A549 (cell line): ENCODE results near the gene RBPJ. TPM values are rescaled to one million over a fixed set of nuclear protein-coding genes. Genes with fewer than 3 reads are reported as not detected.

Experiments
- ATAC-seq, 2 experiments: fragments of 200-7000 bp in 1 of 2; fragments of >200 bp in 1 of 2; cut with Nextera tagmentation in 1 of 2; cut with Tn5 transposase in 1 of 2; 3 replicates each; pipeline versions ENCODE4 v1.8.0 to v1.9.1; 2018 to 2020; ENCODE audit warnings: mild to moderate bottlenecking in 1 of 2, moderate library complexity in 1 of 2
- CTCF ChIA-PET: fragments of 300-600 bp; sonication (Branson Sonifier 250); formaldehyde crosslinking; extraction: SDS; loops from one replicate; lab custom pipeline; 2021; ENCODE audit warnings: antibody characterized with exemption, inconsistent platforms; lab: Yijun Ruan, JAX
- POLR2A ChIA-PET: fragments of 350-600 bp; formaldehyde crosslinking; extraction: SDS; loops from one replicate; lab custom pipeline; 2021; ENCODE audit warnings: antibody characterized with exemption, inconsistent platforms; lab: Yijun Ruan, JAX
- DNase-seq, 2 experiments: peaks; one replicate each; pipeline versions ENCODE4 v3.0.0 to v3.0.0-alpha.2; 2011 to 2016; ENCODE audit warnings: low read depth in 1 of 2, low spot score in 1 of 2
- FAIRE-seq: peaks from 2 replicates; lab custom pipeline; 2011; peaks lifted over from hg19 to GRCh38; lab: Jason Lieb, UNC
- H3K27ac ChIP-seq, 2 experiments: fragments of >200 bp; sonication (Bioruptor Twin); formaldehyde crosslinking; 3 replicates each; pipeline ENCODE4 v1.5.1; 2016 to 2017
- H3K4me1 ChIP-seq: fragments of >200 bp; sonication (Bioruptor Twin); formaldehyde crosslinking; 3 replicates; pipeline ENCODE4 v1.6.1; 2016
- H3K4me2 ChIP-seq: fragments of >200 bp; sonication (Bioruptor Twin); formaldehyde crosslinking; 3 replicates; pipeline ENCODE4 v1.6.1; 2016
- H3K4me3 ChIP-seq: fragments of >200 bp; sonication (Bioruptor Twin); formaldehyde crosslinking; 3 replicates; pipeline ENCODE4 v1.5.1; 2016
- H3K9me3 ChIP-seq: fragments of >200 bp; sonication (Bioruptor Twin); formaldehyde crosslinking; 3 replicates; pipeline ENCODE4 v1.6.1; 2016
- BCL3 ChIP-seq: fragments of >200 bp; sonication (Bioruptor Twin); formaldehyde crosslinking; IDR thresholded peaks from 3 replicates; pipeline ENCODE4 v1.6.1; 2016
- CBX8 ChIP-seq: fragments of 200-600 bp; sonication (generic); IDR thresholded peaks from 2 replicates; pipeline ENCODE4 v1.6.1; 2016
- CTCF ChIP-seq: fragments of >200 bp; sonication (Bioruptor Twin); formaldehyde crosslinking; IDR thresholded peaks from 3 replicates; pipeline ENCODE4 v1.5.1; 2016
- ELK1 ChIP-seq: fragments of 150-350 bp; IDR thresholded peaks from 2 replicates; pipeline ENCODE4 v1.6.1; 2014; ENCODE audit warnings: low read depth, mild to moderate bottlenecking, low read length
- ESRRA ChIP-seq: fragments of 150-350 bp; IDR thresholded peaks from 2 replicates; pipeline ENCODE4 v1.6.1; 2014; ENCODE audit warnings: mild to moderate bottlenecking, low read length, borderline replicate concordance
- HES2 ChIP-seq: fragments of >200 bp; sonication (Bioruptor Twin); formaldehyde crosslinking; IDR thresholded peaks from 2 replicates; pipeline ENCODE4 v1.6.1; 2016
- JUN ChIP-seq, 2 experiments: fragments of >200 bp; sonication (Bioruptor Twin); formaldehyde crosslinking; IDR thresholded peaks; 2 replicates in 1 of 2; 3 replicates in 1 of 2; pipeline ENCODE4 v1.6.1; 2016 to 2017
- JUNB ChIP-seq: fragments of >200 bp; sonication (Bioruptor Twin); formaldehyde crosslinking; IDR thresholded peaks from 2 replicates; pipeline ENCODE4 v1.6.1; 2016
- KDM5A ChIP-seq: fragments of 200-600 bp; sonication (generic); IDR thresholded peaks from 2 replicates; pipeline ENCODE4 v1.6.1; 2016; ENCODE audit warnings: antibody characterized with exemption, mild to moderate bottlenecking
- MYC ChIP-seq: IDR thresholded peaks from 2 replicates; pipeline ENCODE4 v1.6.1; 2012; ENCODE audit warnings: mild to moderate bottlenecking, inconsistent platforms, low read length, improper control_type of control experiment, borderline replicate concordance
- NFE2L2 ChIP-seq: fragments of 150-350 bp; conservative IDR thresholded peaks from 2 replicates; pipeline ENCODE4 v1.6.1; 2014; ENCODE audit warnings: low read length
- RAD21 ChIP-seq, 2 experiments: fragments of >200 bp in 1 of 2; sonication (Bioruptor Twin) in 1 of 2; formaldehyde crosslinking in 1 of 2; IDR thresholded peaks in 1 of 2; conservative IDR thresholded peaks in 1 of 2; 2 replicates in 1 of 2; 3 replicates in 1 of 2; pipeline ENCODE4 v1.6.1; 2012 to 2018; ENCODE audit warnings: inconsistent platforms in 1 of 2
- REST ChIP-seq: fragments of 200-600 bp; sonication (generic); IDR thresholded peaks from 2 replicates; pipeline ENCODE4 v1.6.1; 2016; ENCODE audit warnings: antibody characterized with exemption, mild to moderate bottlenecking, moderate library complexity
- RFX5 ChIP-seq: fragments of 450-650 bp; IDR thresholded peaks from 2 replicates; pipeline ENCODE4 v1.7.1; 2014; ENCODE audit warnings: antibody characterized with exemption, mild to moderate bottlenecking, moderate library complexity
- ZFP36 ChIP-seq: fragments of 450-650 bp; IDR thresholded peaks from 2 replicates; pipeline ENCODE4 v1.6.1; 2014; ENCODE audit warnings: borderline replicate concordance; ENCODE audit not compliant: partially characterized antibody
- ZSCAN20 ChIP-seq: fragments of 250-450 bp; sonication (Bioruptor Pico); IDR thresholded peaks from 2 replicates; pipeline ENCODE4 v1.8.0; 2022; ENCODE audit warnings: mild to moderate bottlenecking, moderate library complexity
- whole genome bisulfite sequencing: methylation state at CpG from one replicate; pipeline ENCODE4 v1.1.6; 2017; ENCODE audit errors: missing lambda C conversion rate; 5-methylcytosine and 5-hydroxymethylcytosine counted together
- polyA plus RNA-seq, 4 experiments: library from polyadenylated mRNA; depleted of rRNA in 3 of 4; stranded (reverse); fragments of >200 nt; fragmentation: RNase III in 1 of 4; extraction: RNeasy Plus Mini Kit Qiagen cat#74134 plus additional on column Dnase treatment in 1 of 4; gene quantifications; 2 replicates in 3 of 4; 3 replicates in 1 of 4; pipeline ENCODE4 v1.2.3, GENCODE V29; 2011 to 2017

RBPJ gene
- polyA plus RNA-seq, 2 of the 4 experiments (the other 2 are of a cell fraction), result 16.5 to 37.1 TPM

- TF ChIP-seq BCL3, result no peak
- no peak for TF ChIP-seq CBX8
- TF ChIP-seq RFX5, result no peak
- TF ChIP-seq KDM5A, result no peak
- no peak for TF ChIP-seq JUN (IDR thresholded peaks at IDR 0.05)
- no peak for TF ChIP-seq ELK1
- no peak for TF ChIP-seq ZSCAN20 (CRISPR knock-in tag)
- no peak for TF ChIP-seq RAD21 (conservative IDR thresholded peaks at IDR 0.05 in 1 of 2, IDR thresholded peaks at IDR 0.05 in 1 of 2)
- no peak for TF ChIP-seq ESRRA
- no peak for TF ChIP-seq CTCF
- TF ChIP-seq REST, result no peak
- TF ChIP-seq ZFP36, result no peak
- TF ChIP-seq NFE2L2, result no peak
- TF ChIP-seq MYC, result no peak
- no peak for TF ChIP-seq JUNB
- no peak for TF ChIP-seq HES2
- TF ChIP-seq, all 56 proteins: peak for 0
- no peak for FAIRE-seq
Measured at GRCh38 chr4:26300314-26301307, 20.2 kb upstream of the RBPJ start.

More at GRCh38 chr4:26300314-26301307, 20.2 kb upstream of the RBPJ start:
- no peaks in the 10 kb centered on the region for H3K4me1 ChIP-seq
- no peak overlapping the region for H3K27ac ChIP-seq
- ATAC-seq (no peak), DNase-seq (no peak)
- ChIA-PET POLR2A (no interaction called here), CTCF (no interaction called here)
- H3K4me3 ChIP-seq, result no peak overlapping the region
- no peaks in the 10 kb centered on the region for H3K9me3 ChIP-seq
- 61% methylated on average over 8 of the region's 8 CpGs for WGBS
- no peak overlapping the region for H3K4me2 ChIP-seq
